22Rv1 (cell line): ENCODE measurements around the gene MAPK8IP1.

Experiments
- CTCF ChIP-seq: fragments of 450-650 bp; IDR thresholded peaks from 2 replicates; pipeline ENCODE4 v1.5.1; 2017; ENCODE audit warnings: mild to moderate bottlenecking
- ZFX ChIP-seq: fragments of 450-650 bp; IDR thresholded peaks from 2 replicates; pipeline ENCODE4 v1.6.1; 2017; ENCODE audit warnings: antibody characterized with exemption, borderline replicate concordance

- TF ChIP-seq CTCF (no peak), ZFX (no peak)
Observed at GRCh38 chr11:45896422-45896984, 11.1 kb downstream of the MAPK8IP1 start.
